Measurements from ENCODE around the gene SLX4IP.

SLX4IP gene

DNA sequence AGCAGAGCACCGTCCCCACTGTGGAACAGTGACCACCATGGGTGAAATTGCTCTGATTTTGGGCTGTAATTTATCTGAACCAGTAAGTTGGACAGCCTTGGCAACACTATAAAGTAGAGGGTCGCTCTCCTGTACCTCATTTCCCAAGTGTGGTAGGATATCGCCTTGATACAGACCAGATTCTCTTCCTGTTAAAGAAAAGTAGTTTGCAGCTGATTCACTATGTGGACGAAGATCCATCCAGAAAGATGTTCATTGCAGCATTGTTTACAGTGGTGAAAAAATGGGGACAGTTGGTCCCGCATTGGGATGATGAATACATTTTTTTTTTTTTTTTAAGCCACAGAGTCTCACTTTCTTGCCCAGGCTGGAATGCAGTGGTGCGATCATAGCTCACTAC is 74.3 kb downstream of the SLX4IP start:
- H3K4me3 Mint-ChIP-seq, result no peak overlapping the region
- no peak overlapping the region for H3K27ac Mint-ChIP-seq
- ATAC-seq, result no peak

DNA sequence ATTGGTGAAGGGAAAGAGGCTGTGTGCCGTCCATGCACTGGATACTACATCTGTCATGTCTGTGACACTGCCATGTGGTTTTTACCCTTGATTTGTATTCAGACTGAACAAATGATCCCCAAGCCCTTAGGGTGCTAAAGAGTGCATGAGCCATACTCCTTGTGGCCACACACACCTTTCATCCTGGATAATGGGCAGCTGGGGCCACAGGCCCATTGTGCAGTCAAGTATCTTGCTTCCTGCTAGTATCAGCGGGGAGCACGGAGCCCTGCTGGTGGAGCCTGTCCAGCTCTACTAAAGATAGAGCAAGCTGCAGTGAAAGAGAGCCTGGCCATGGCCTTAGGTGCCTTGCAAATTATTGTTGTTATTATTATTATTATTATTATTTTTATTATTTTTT is 75.1 kb downstream of the SLX4IP start:
- no peak overlapping the region for H3K4me3 Mint-ChIP-seq
- H3K9me3 Mint-ChIP-seq, result no peaks in the 10 kb centered on the region
- DNase-seq (ENCODE audit: low spot score in 2 of 2) (no peak), ATAC-seq (no peak)
- peaks cover 6% of the 10 kb centered on the region for H3K36me3 Mint-ChIP-seq
- H3K27ac Mint-ChIP-seq, result no peak overlapping the region
- H3K4me1 Mint-ChIP-seq, result peaks cover 26% of the 10 kb centered on the region

More for the DNA sequence above, 74.3 kb downstream of the SLX4IP start:
- no peak for DNase-seq (ENCODE audit: low spot score in 2 of 2)
- Mint-ChIP-seq H3K4me1 (peaks cover 21% of the 10 kb centered on the region), H3K9me3 (no peaks in the 10 kb centered on the region), H3K36me3 (peaks cover 6% of the 10 kb centered on the region)

DNA sequence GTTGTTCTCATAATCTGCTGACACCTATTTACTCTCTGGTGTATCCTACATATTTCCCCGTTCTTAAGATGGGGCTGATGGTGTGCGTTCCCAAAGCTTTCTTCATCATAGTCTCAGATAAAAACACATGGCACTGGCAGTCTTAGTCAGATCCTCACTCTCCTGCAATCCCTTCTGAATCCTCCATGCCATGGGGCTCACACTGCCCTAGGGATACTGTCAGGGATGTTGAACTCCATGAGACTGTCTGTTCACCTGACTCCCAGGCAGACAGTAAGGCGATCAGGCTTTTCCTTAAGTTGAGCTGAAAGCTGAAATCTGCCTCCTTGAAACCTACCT is 76.0 kb downstream of the SLX4IP start:
- Mint-ChIP-seq H3K36me3 (peaks cover 6% of the 10 kb centered on the region), H3K4me1 (peaks cover 31% of the 10 kb centered on the region), H3K27ac (peak overlapping the region; percentile 78), H3K4me3 (peak overlapping the region; percentile 35), H3K9me3 (no peaks in the 10 kb centered on the region)
- peak; percentile 2 for ATAC-seq
- no peak for DNase-seq (ENCODE audit: low spot score in 2 of 2)

DNA sequence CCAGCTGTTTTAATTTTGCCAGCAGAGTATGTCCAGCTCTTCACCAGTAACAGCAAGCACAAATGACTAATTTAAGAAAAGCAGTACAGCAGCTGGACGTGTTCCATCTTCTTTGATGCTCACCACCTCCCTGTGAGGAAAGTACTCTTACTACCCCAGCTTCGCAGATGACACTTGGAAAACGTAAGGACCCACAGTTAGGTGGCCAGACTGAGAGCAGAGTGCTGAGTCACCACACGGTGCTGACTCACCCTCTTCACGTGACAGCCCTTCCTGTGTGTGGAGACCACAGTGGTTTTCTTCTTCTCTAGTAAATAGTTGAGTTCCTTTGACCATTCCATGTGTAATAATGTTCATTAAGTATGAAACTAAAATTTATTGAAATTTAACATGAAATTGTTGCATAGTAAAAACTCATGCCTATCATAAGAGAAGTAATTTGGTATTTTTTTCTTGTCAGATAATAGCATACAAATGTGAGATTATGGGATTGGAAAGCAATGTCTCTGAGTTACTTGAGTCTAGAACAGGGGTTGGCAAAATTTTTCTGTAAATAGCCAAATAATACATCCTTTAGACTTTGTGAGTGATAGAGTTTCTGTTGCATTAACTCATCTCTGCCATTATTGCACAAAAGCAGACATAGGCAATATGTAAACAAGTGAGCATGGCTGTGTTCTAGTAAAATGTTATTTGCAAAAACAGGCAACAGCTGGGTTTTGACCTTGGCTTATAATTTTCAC is 76.6 kb downstream of the SLX4IP start:
- Mint-ChIP-seq H3K4me1 (peaks cover 31% of the 10 kb centered on the region), H3K9me3 (no peaks in the 10 kb centered on the region), H3K36me3 (peaks cover 6% of the 10 kb centered on the region), H3K27ac (peak overlapping the region; percentile 78), H3K4me3 (peak overlapping the region; percentile 35)
- peak; percentile 30 to 79 for DNase-seq (ENCODE audit: low spot score in 2 of 2)
- ATAC-seq, result peak; percentile 99

GRCh38 chr20:10513061-10513460 is 78.0 kb downstream of the SLX4IP start:
- Mint-ChIP-seq H3K4me3 (no peak overlapping the region), H3K27ac (no peak overlapping the region), H3K9me3 (no peaks in the 10 kb centered on the region), H3K36me3 (peaks cover 6% of the 10 kb centered on the region), H3K4me1 (peaks cover 31% of the 10 kb centered on the region)
- no peak for DNase-seq (ENCODE audit: low spot score in 2 of 2)
- no peak for ATAC-seq

- ATAC-seq, result peak; percentile 59
- Mint-ChIP-seq H3K9me3 (no peaks in the 10 kb centered on the region), H3K4me3 (no peak overlapping the region), H3K27ac (no peak overlapping the region), H3K36me3 (peaks cover 6% of the 10 kb centered on the region), H3K4me1 (peaks cover 31% of the 10 kb centered on the region)
- no peak for DNase-seq (ENCODE audit: low spot score in 2 of 2)
These were observed 78.9 kb downstream of the SLX4IP start for GRCh38 chr20:10513931-10514575.

GRCh38 chr20:10516529-10516928 is 81.4 kb downstream of the SLX4IP start:
- no peak for DNase-seq (ENCODE audit: low spot score in 2 of 2)
- H3K4me1 Mint-ChIP-seq, result peaks cover 48% of the 10 kb centered on the region
- no peak for ATAC-seq
- peaks cover 3% of the 10 kb centered on the region for H3K36me3 Mint-ChIP-seq
- H3K27ac Mint-ChIP-seq, result no peak overlapping the region
- H3K4me3 Mint-ChIP-seq, result no peak overlapping the region
- H3K9me3 Mint-ChIP-seq, result no peaks in the 10 kb centered on the region

- Mint-ChIP-seq H3K4me3 (no peak overlapping the region), H3K4me1 (peaks cover 42% of the 10 kb centered on the region), H3K27ac (no peak overlapping the region), H3K36me3 (no peaks in the 10 kb centered on the region), H3K9me3 (no peaks in the 10 kb centered on the region)
- ATAC-seq (peak; percentile 75), DNase-seq (ENCODE audit: low spot score in 2 of 2) (no peak)
These were observed 84.4 kb downstream of the SLX4IP start for GRCh38 chr20:10519361-10520046.

GRCh38 chr20:10520528-10520927 is 85.4 kb downstream of the SLX4IP start:
- ATAC-seq (no peak), DNase-seq (ENCODE audit: low spot score in 2 of 2) (no peak)
- H3K4me1 Mint-ChIP-seq, result peaks cover 38% of the 10 kb centered on the region
- no peaks in the 10 kb centered on the region for H3K9me3 Mint-ChIP-seq
- H3K27ac Mint-ChIP-seq, result no peak overlapping the region
- no peaks in the 10 kb centered on the region for H3K36me3 Mint-ChIP-seq
- no peak overlapping the region for H3K4me3 Mint-ChIP-seq

DNA sequence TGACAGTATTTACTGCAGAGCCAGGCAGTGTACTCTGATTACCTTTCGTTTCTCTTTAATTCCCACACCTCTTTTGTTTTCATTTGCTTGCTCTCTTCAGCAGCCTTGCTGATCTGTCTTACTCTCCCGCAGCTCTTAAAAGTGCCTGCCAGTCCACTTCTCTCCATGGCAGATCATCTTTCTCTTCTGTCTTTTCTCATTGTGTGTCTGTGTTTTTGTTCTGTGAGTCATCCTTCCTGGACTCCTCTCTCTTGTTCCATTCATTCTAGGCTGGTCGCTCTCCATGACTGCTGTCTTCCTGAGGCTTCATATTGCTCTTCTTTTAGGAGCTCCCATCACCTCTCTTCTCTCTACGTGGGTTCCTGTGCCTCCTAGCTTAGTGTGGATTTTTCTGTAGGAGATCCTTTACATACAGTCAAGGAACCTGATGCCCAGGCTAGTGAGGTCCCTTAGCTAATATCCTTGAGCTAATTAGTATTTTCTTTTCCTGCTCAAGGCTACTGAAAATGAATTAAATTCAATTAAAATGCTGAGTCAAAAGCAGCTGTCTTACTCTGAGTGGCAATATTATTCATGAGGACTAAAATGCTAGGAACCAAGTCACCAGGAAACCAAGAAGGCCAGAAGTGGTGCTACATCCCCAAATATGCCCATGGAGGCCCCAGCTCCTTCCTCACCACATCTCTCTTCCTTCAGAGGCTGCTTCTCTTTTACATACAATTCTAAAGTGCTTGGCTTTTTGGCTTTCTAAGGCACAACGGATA is 86.1 kb downstream of the SLX4IP start:
- no peak overlapping the region for H3K27ac Mint-ChIP-seq
- DNase-seq (ENCODE audit: low spot score in 2 of 2) (no peak), ATAC-seq (no peak)
- no peak overlapping the region for H3K4me3 Mint-ChIP-seq
- H3K36me3 Mint-ChIP-seq, result peaks cover 6% of the 10 kb centered on the region
- H3K9me3 Mint-ChIP-seq, result no peaks in the 10 kb centered on the region
- H3K4me1 Mint-ChIP-seq, result peaks cover 39% of the 10 kb centered on the region

GRCh38 chr20:10521836-10522235 is 86.7 kb downstream of the SLX4IP start:
- ATAC-seq, result no peak
- H3K9me3 Mint-ChIP-seq, result no peaks in the 10 kb centered on the region
- no peak for DNase-seq (ENCODE audit: low spot score in 2 of 2)
- no peak overlapping the region for H3K27ac Mint-ChIP-seq
- H3K4me1 Mint-ChIP-seq, result peaks cover 39% of the 10 kb centered on the region
- peaks cover 6% of the 10 kb centered on the region for H3K36me3 Mint-ChIP-seq
- H3K4me3 Mint-ChIP-seq, result no peak overlapping the region

DNA sequence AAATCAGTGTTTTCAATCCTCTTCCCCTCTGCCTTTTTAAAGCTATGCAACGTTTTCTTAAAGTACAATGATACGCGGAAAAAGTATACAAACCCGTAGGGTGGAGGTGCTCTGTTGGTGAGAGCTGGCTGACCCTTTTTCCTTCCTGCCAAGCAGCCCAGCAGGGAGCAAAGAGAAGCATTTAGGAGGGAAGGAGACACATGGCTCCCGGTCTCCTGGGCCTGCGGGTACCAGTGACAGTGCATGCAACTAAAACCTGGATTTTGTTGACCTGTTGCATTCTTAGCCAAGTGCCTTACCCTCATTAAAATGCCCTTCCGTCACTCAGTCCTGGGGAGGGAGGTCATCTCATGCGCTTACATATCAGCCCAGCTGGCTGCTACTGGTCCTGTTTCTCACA is 87.2 kb downstream of the SLX4IP start:
- H3K4me3 Mint-ChIP-seq, result no peak overlapping the region
- no peak overlapping the region for H3K27ac Mint-ChIP-seq
- no peak for DNase-seq (ENCODE audit: low spot score in 2 of 2)
- ATAC-seq, result no peak
- H3K9me3 Mint-ChIP-seq, result no peaks in the 10 kb centered on the region
- peaks cover 6% of the 10 kb centered on the region for H3K36me3 Mint-ChIP-seq
- peaks cover 39% of the 10 kb centered on the region for H3K4me1 Mint-ChIP-seq

- Mint-ChIP-seq H3K27ac (no peak overlapping the region), H3K36me3 (peaks cover 6% of the 10 kb centered on the region), H3K4me1 (peaks cover 39% of the 10 kb centered on the region), H3K4me3 (no peak overlapping the region), H3K9me3 (no peaks in the 10 kb centered on the region)
- ATAC-seq, result no peak
- DNase-seq (ENCODE audit: low spot score in 2 of 2), result no peak
These were observed 88.3 kb downstream of the SLX4IP start for GRCh38 chr20:10523443-10523842.

- Mint-ChIP-seq H3K27ac (no peak overlapping the region), H3K4me3 (no peak overlapping the region), H3K4me1 (peaks cover 39% of the 10 kb centered on the region), H3K9me3 (no peaks in the 10 kb centered on the region), H3K36me3 (peaks cover 6% of the 10 kb centered on the region)
- ATAC-seq (no peak), DNase-seq (ENCODE audit: low spot score in 2 of 2) (no peak)
These were observed 89.0 kb downstream of the SLX4IP start for GRCh38 chr20:10524034-10524476.

DNA sequence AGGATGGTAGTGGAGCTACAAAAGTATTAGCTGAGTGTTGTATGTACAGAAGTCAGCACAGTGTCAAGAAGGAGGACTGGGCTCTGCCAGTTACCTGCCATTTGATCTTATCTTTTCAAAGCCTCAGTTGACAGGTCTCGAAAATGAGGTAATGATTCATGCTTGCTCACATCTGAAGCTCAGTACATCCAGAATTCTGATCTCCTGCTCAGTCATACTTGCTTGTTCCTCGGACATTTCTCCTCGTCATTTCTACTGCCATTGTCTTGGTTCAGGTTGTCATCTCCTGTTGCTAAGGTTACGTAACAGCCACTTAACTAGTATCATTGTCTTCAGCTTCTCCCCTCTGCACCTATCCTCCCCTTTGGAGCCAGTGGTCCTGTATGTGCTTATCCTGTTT is 89.5 kb downstream of the SLX4IP start:
- H3K27ac Mint-ChIP-seq, result no peak overlapping the region
- H3K4me1 Mint-ChIP-seq, result peaks cover 35% of the 10 kb centered on the region
- H3K9me3 Mint-ChIP-seq, result no peaks in the 10 kb centered on the region
- peak; percentile 65 for ATAC-seq
- H3K4me3 Mint-ChIP-seq, result no peak overlapping the region
- peaks cover 6% of the 10 kb centered on the region for H3K36me3 Mint-ChIP-seq
- DNase-seq (ENCODE audit: low spot score in 2 of 2), result no peak

Data from stimulated activated effector memory CD8-positive, alpha-beta T cell treated with anti-CD3 and anti-CD28 coated beads, Interleukin-12 subunit alpha, Interleukin-12 subunit beta, amount 100 ng/mL, for 72 hours (primary cell).